ENCODE results near the gene METTL25. TPM values are rescaled to one million over a fixed set of nuclear protein-coding genes. Genes with fewer than 3 reads are reported as not detected.

METTL25 gene
- total RNA-seq, 4 donors from 2014 or later = 13.7 to 32.3 (median 24.7) TPM

DNA sequence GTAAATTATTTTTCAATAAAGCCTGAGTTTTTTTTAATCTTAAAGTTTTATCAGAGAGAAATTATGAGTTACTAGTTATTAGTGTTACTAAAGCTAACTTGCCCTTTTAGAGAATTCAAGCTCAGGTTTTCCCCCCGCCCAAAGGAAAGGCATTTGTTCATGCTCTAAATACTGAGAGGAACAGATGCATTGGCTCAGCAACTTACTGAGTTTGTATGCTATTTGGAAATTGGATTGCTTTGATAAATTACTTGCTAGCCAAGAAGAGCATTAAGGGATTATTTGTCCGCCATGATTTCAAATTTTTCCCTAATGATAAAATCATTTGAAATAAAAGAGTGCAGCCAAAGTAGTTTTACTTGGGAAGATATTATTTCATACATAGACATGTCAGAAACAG, 149.4 kb downstream of the METTL25 start:
- Histone ChIP-seq H3K9me3 (no peaks in the 10 kb centered on the region), H3K4me3 (no peak overlapping the region), H3K4me1 (peaks cover 0 to 7% (median 0%) of the 10 kb centered on the region in 3 donors), H3K36me3 (no peaks in the 10 kb centered on the region), H3K27ac (no peak overlapping the region), H3K27me3 (no peaks in the 10 kb centered on the region)
- 36 to 43% methylated on average over 2 of the region's 2 CpGs for WGBS, 2 donors (ENCODE audit: low coverage in 1 of 2)
- no peak for ATAC-seq
- TF ChIP-seq POLR2AphosphoS5 (IDR thresholded peaks at IDR 0.05) (peak; percentile 10), POLR2A (IDR thresholded peaks at IDR 0.05) (no peak)

DNA sequence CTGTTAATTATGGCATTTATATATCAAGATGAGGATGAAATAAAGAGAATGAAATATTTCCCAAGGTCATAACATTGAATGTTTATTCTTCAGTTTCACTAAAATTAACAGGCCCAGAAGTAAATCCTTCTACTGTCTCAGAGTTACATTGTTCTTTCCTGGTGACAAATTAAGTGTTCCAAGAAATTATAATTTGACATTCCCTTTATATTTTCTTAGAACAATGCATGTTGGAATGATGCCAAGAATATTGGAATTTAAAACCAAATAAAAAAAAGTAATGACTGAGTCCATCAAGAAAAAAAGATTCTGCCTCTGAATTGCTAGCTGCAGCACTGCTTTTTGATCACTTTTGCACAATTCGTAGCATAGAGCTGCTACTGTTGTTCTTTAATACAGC, 152.1 kb downstream of the METTL25 start:
- no peaks in the 10 kb centered on the region for H3K27me3 ChIP-seq
- TF ChIP-seq EP300 (IDR thresholded peaks at IDR 0.05) (no peak), POLR2AphosphoS5 (IDR thresholded peaks at IDR 0.05) (no peak), POLR2A (IDR thresholded peaks at IDR 0.05) (no peak)
- TF ChIP-seq, protein P1, sequence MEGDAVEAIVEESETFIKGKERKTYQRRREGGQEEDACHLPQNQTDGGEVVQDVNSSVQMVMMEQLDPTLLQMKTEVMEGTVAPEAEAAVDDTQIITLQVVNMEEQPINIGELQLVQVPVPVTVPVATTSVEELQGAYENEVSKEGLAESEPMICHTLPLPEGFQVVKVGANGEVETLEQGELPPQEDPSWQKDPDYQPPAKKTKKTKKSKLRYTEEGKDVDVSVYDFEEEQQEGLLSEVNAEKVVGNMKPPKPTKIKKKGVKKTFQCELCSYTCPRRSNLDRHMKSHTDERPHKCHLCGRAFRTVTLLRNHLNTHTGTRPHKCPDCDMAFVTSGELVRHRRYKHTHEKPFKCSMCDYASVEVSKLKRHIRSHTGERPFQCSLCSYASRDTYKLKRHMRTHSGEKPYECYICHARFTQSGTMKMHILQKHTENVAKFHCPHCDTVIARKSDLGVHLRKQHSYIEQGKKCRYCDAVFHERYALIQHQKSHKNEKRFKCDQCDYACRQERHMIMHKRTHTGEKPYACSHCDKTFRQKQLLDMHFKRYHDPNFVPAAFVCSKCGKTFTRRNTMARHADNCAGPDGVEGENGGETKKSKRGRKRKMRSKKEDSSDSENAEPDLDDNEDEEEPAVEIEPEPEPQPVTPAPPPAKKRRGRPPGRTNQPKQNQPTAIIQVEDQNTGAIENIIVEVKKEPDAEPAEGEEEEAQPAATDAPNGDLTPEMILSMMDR (IDR thresholded peaks at IDR 0.05) = no peak
- H3K36me3 ChIP-seq = no peaks in the 10 kb centered on the region
- no peaks in the 10 kb centered on the region for H3K9me3 ChIP-seq
- no peak for ATAC-seq
- no peak overlapping the region for H3K27ac ChIP-seq
- WGBS, 2 donors (ENCODE audit: low coverage in 1 of 2) = 70 to 80% methylated on average over 1 of the region's 1 CpG
- peaks cover 0 to 7% (median 0%) of the 10 kb centered on the region in 3 donors for H3K4me1 ChIP-seq
- no peak overlapping the region for H3K4me3 ChIP-seq

- ATAC-seq = no peak
- Histone ChIP-seq H3K36me3 (no peaks in the 10 kb centered on the region), H3K4me3 (no peak overlapping the region), H3K4me1 (peaks cover 0 to 5% (median 0%) of the 10 kb centered on the region in 3 donors), H3K9me3 (no peaks in the 10 kb centered on the region), H3K27ac (no peak overlapping the region), H3K27me3 (no peaks in the 10 kb centered on the region)
- 57 to 65% methylated on average over 1 of the region's 1 CpG for WGBS, 2 donors (ENCODE audit: low coverage in 1 of 2)
- no peak for TF ChIP-seq POLR2A (IDR thresholded peaks at IDR 0.05)
- TF ChIP-seq POLR2AphosphoS5 (IDR thresholded peaks at IDR 0.05) = no peak
- no peak for TF ChIP-seq EP300 (IDR thresholded peaks at IDR 0.05)
- TF ChIP-seq, protein P1 (IDR thresholded peaks at IDR 0.05) = no peak
Observed at GRCh38 chr12:82514880-82515279, 156.6 kb downstream of the METTL25 start.

- H3K4me3 ChIP-seq = no peak overlapping the region
- no peak for ATAC-seq
- TF ChIP-seq POLR2AphosphoS5 (IDR thresholded peaks at IDR 0.05) (no peak), EP300 (IDR thresholded peaks at IDR 0.05) (no peak), POLR2A (IDR thresholded peaks at IDR 0.05) (no peak)
- TF ChIP-seq, protein P1 (IDR thresholded peaks at IDR 0.05) = no peak
- no peak overlapping the region for H3K27ac ChIP-seq
- no peaks in the 10 kb centered on the region for H3K9me3 ChIP-seq
- no peaks in the 10 kb centered on the region for H3K4me1 ChIP-seq
- no peaks in the 10 kb centered on the region for H3K36me3 ChIP-seq
- WGBS, 2 donors (ENCODE audit: low coverage in 1 of 2) = 64 to 94% methylated on average over 2 of the region's 2 CpGs
- no peaks in the 10 kb centered on the region for H3K27me3 ChIP-seq
Observed at GRCh38 chr12:82515652-82516051, 157.3 kb downstream of the METTL25 start.

- Histone ChIP-seq H3K4me1 (no peaks in the 10 kb centered on the region), H3K27me3 (no peaks in the 10 kb centered on the region), H3K9me3 (no peaks in the 10 kb centered on the region), H3K27ac (no peak overlapping the region), H3K36me3 (no peaks in the 10 kb centered on the region), H3K4me3 (no peak overlapping the region)
- no peak for ATAC-seq
- TF ChIP-seq POLR2A (IDR thresholded peaks at IDR 0.05) (no peak), EP300 (IDR thresholded peaks at IDR 0.05) (no peak), POLR2AphosphoS5 (IDR thresholded peaks at IDR 0.05) (no peak)
- TF ChIP-seq, protein P1 (IDR thresholded peaks at IDR 0.05) = no peak
Observed at GRCh38 chr12:82517027-82517426, 158.7 kb downstream of the METTL25 start.
